ENCODE results near the gene NAB2. TPM values are rescaled to one million over a fixed set of nuclear protein-coding genes. Genes with fewer than 3 reads are reported as not detected.

The NAB2 gene
- total RNA-seq, 1 experiment from 2014 or later = 17.4 TPM

DNA sequence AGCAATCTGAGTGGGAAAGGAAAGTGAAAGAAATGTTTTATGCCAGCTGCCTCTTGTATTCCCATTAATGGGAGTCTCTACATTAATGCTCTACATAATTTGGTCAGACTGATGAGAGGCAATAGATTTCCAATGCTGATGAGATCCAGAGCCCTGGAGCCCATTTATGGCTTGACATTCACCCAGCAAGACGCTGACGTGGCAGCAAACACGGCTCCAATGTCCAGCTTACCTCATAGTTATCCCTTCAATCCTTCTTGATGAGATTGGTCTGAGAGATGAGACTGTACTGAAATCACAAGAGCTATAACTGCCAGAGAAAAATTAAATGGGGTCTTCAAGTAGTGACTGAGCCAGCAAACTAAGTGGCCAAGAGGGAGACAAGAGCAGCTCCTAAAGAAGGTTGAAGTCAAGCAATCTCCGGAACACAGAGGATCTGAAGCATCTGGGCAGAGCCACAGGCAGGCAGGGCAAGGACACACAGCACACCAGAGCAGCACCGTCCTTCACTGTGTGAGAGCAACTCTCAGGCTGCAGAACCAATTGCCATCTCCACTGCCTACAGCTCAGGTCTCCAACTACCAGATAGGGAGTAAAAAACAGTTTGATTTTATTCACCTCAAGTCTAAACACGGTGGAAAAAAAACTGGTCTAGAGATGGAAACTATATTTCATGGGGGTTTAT is 31.7 kb upstream of the NAB2 start:
- ChIA-PET POLR2A (ENCODE audit: unreplicated experiment) (no interaction called here), CTCF (no interaction called here)
- Histone ChIP-seq H4K20me1 (ENCODE audit: low read length) (no peaks in the 10 kb centered on the region), H3K4me1 (ENCODE audit: insufficient read depth, low read length) (no peaks in the 10 kb centered on the region), H3K4me3 (ENCODE audit: low read length) (no peak overlapping the region), H2AFZ (ENCODE audit: low read length) (no peak overlapping the region), H3K9ac (ENCODE audit: low read length) (no peak overlapping the region), H3K4me2 (ENCODE audit: low read length) (no peak overlapping the region), H3K36me3 (ENCODE audit: low read depth, low read length) (peaks cover 35% of the 10 kb centered on the region), H3K79me2 (ENCODE audit: low read length) (no peaks in the 10 kb centered on the region), H3K9me2 (replicated peaks; ENCODE audit: low read length) (no peaks in the 10 kb centered on the region), H3K27me3 (ENCODE audit: low read length) (no peaks in the 10 kb centered on the region), H3F3A (ENCODE audit: low read length, unreplicated experiment) (no peaks in the 10 kb centered on the region), H3K9me3 (ENCODE audit: low read length) (no peaks in the 10 kb centered on the region), H3K27ac (ENCODE audit: low read length) (no peak overlapping the region)
- TF ChIP-seq EZH2 (IDR thresholded peaks at IDR 0.05; ENCODE audit: low read length, unreplicated experiment) = no peak
- TF ChIP-seq EZH2phosphoT487 (IDR thresholded peaks at IDR 0.05; ENCODE audit: borderline replicate concordance, low read length) = no peak
- TF ChIP-seq CTCF (conservative IDR thresholded peaks at IDR 0.05; ENCODE audit: low read depth, low read length) = no peak
- no peak for DNase-seq
- no peak for ATAC-seq
- intact Hi-C loops (cut with micrococcal nuclease) = no loop called here
- BruUV-seq (replicated peaks) = no TSS peak

DNA sequence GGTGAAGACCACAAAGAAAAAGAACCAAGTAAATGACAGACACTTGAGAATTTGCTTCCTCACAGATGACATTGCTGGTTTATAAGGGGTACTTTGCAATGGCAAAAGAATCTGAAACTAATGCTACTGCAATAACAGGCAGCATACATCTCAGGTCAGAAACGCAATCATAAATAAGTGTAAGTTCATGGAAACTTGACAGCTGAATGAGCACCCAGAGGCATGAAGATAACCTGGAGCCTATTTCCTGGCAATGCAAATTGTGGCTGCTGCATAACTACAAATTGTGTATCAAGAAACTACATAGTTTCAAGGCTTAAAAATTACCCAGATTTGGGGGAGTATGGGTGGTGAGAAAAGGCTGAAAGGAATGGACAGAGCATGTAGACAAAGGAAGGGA is 30.5 kb upstream of the NAB2 start:
- TF ChIP-seq EZH2phosphoT487 (IDR thresholded peaks at IDR 0.05; ENCODE audit: borderline replicate concordance, low read length) = no peak
- no peak for TF ChIP-seq EZH2 (IDR thresholded peaks at IDR 0.05; ENCODE audit: low read length, unreplicated experiment)
- no peak for TF ChIP-seq CTCF (conservative IDR thresholded peaks at IDR 0.05; ENCODE audit: low read depth, low read length)
- H3K36me3 ChIP-seq (ENCODE audit: low read depth, low read length) = peaks cover 44% of the 10 kb centered on the region
- ChIA-PET CTCF (no interaction called here), POLR2A (ENCODE audit: unreplicated experiment) (no interaction called here)
- H3K4me1 ChIP-seq (ENCODE audit: insufficient read depth, low read length) = no peaks in the 10 kb centered on the region
- no peak overlapping the region for H3K4me3 ChIP-seq (ENCODE audit: low read length)
- H3F3A ChIP-seq (ENCODE audit: low read length, unreplicated experiment) = no peaks in the 10 kb centered on the region
- H3K27me3 ChIP-seq (ENCODE audit: low read length) = no peaks in the 10 kb centered on the region
- intact Hi-C loops (cut with micrococcal nuclease) = no loop called here
- DNase-seq = no peak
- no TSS peak for BruUV-seq (replicated peaks)
- no peak overlapping the region for H3K27ac ChIP-seq (ENCODE audit: low read length)
- H3K9ac ChIP-seq (ENCODE audit: low read length) = no peak overlapping the region
- H2AFZ ChIP-seq (ENCODE audit: low read length) = no peak overlapping the region
- no peaks in the 10 kb centered on the region for H3K79me2 ChIP-seq (ENCODE audit: low read length)
- H3K9me3 ChIP-seq (ENCODE audit: low read length) = no peaks in the 10 kb centered on the region
- no peaks in the 10 kb centered on the region for H3K9me2 ChIP-seq (replicated peaks; ENCODE audit: low read length)
- H4K20me1 ChIP-seq (ENCODE audit: low read length) = no peaks in the 10 kb centered on the region
- no peak for ATAC-seq
- H3K4me2 ChIP-seq (ENCODE audit: low read length) = no peak overlapping the region

DNA sequence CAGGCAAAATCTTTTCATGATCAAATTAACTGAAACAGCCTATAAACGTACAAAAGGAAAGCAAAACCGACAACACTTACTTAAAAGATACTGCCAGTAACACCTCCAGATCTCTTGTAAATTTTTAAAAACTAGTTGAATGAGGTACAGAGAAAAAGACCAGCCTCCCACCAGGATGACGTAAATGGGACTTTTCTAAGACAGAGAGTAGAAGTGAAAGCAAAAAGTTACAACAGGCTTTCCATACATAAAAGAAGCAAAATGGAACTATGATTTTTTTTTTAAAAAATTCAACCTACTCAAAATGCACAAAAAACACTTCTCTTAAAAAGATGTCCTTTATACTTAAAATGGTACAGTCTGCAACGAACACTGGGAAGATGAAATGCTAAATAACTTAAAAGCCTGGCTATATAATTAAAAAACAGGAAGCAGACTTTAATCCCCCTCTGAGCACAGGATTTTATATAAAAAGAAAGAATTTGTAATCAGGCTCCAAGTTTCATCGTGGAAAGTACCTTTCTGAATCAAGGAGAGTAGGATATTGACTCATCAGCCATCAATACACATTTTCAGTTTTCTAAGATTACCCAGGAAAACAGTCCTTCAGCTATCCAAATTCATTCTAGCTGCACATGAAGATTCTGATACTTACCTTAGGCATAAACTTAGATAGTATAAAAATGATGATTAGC is 24.8 kb upstream of the NAB2 start:
- ChIA-PET CTCF (no interaction called here), POLR2A (ENCODE audit: unreplicated experiment) (no interaction called here)
- no peaks in the 10 kb centered on the region for H3K79me2 ChIP-seq (ENCODE audit: low read length)
- no peak overlapping the region for H3K9ac ChIP-seq (ENCODE audit: low read length)
- H2AFZ ChIP-seq (ENCODE audit: low read length) = no peak overlapping the region
- H3K9me3 ChIP-seq (ENCODE audit: low read length) = no peaks in the 10 kb centered on the region
- H3K4me1 ChIP-seq (ENCODE audit: insufficient read depth, low read length) = no peaks in the 10 kb centered on the region
- H4K20me1 ChIP-seq (ENCODE audit: low read length) = no peaks in the 10 kb centered on the region
- TF ChIP-seq CTCF (conservative IDR thresholded peaks at IDR 0.05; ENCODE audit: low read depth, low read length) = no peak
- no peak for TF ChIP-seq EZH2phosphoT487 (IDR thresholded peaks at IDR 0.05; ENCODE audit: borderline replicate concordance, low read length)
- TF ChIP-seq EZH2 (IDR thresholded peaks at IDR 0.05; ENCODE audit: low read length, unreplicated experiment) = no peak
- intact Hi-C loops (cut with micrococcal nuclease) = no loop called here
- H3K27ac ChIP-seq (ENCODE audit: low read length) = no peak overlapping the region
- no peaks in the 10 kb centered on the region for H3K9me2 ChIP-seq (replicated peaks; ENCODE audit: low read length)
- H3K4me2 ChIP-seq (ENCODE audit: low read length) = no peak overlapping the region
- H3K27me3 ChIP-seq (ENCODE audit: low read length) = no peaks in the 10 kb centered on the region
- DNase-seq = no peak
- ATAC-seq = no peak
- no peak overlapping the region for H3K4me3 ChIP-seq (ENCODE audit: low read length)
- H3K36me3 ChIP-seq (ENCODE audit: low read depth, low read length) = peaks cover 37% of the 10 kb centered on the region
- no peaks in the 10 kb centered on the region for H3F3A ChIP-seq (ENCODE audit: low read length, unreplicated experiment)
- BruUV-seq (replicated peaks) = no TSS peak
